ENCODE results near the gene TRIM13.
"Not testable (repeated sequence)": the region's sequence is repeated elsewhere in the genome, so short reads cannot be mapped to it uniquely, and the experiment has no call there.

Gene TRIM13

DNA sequence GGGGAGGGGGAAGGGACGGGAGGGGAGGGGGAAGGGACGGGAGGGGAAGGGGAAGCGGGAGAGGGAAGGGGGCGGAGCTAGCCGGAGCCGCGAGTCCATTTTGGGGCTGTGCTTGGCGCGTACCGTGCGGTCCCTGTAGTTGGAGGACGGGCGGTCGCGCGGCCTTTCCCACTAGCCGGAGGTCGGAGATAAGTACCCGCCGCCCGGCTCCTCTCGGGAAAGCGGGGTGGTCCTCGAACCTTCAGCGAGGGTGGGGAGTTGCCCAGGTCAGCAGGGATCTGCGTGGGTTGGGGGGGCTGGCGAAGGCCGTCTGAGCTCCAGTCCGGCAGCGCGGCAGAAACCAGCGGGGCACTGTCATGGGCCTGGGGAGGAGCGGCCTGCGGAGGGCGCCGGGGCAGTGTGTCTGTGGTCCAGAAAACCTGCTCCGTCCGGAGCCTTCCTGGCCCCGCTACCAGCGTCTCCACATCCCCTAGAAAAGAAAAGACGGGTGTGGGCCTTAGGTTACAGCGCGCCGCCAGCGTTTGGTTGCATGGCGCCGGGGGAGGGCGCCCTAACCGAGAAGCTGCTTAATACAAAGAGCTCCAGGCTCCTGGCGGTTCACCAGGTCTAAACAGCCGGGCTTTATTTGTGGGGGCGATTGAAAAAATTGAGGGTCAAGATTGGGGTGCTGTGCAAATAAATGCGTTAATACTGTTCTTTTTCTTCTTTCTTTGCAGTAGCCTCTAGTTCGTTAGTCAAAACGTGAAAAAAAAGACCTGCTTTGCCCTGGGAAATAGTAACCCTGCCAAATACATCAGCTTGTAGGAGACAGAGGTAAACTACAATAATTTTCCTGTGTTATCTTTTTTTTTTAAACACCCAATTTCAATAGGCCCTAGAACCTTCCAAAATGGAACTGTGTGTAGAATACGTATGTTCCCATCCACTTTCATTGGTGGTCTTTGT, at the start of gene TRIM13:
TRIM13 (plus strand) TSS at position 92 of the 945 bp plus-strand sequence. CDS start 14,899 bp downstream, outside the sequence.
- DNase-seq (ENCODE audit: low spot score), result peak; percentile 84

- DNase-seq (ENCODE audit: low spot score), result not testable (repeated sequence)
Measured at GRCh38 chr13:49948777-49949270, 48.0 kb upstream of the TRIM13 start.

DNA sequence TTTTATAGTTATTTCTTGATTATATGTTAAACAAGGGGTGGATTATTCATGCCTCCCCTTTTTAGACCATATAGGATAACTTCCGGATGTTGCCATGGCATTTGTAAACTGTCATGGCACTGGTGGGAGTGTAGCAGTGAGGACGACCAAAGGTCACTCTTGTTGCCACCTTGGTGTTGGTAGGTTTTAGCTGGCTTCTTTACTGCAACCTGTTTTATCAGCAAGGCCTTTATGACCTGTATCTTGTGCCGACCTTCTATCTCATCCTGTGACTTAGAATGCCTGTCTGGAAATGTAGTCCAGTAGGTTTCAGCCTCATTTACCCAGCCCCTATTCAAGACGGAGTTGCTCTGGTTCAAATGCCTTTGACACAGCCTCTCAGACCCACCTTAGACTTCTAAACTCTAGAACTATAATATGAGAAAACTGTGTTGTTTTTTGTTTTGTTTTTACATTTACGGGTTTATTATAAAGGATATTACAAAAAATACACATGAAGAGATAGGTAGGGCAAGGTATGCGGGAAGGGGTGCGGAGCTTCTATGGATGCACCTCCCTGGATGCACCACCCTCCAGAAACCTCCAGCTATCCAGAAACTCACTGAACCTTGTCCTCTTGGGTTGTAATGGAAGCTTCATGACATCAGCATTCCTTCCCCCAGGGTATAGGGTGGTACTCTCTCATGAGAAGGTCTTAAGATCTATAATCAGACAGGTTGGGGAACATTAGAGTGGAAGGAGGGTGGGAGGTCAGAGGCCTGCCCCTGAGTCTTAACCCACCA, 44.9 kb upstream of the TRIM13 start:
- no peak for DNase-seq (ENCODE audit: low spot score)

DNA sequence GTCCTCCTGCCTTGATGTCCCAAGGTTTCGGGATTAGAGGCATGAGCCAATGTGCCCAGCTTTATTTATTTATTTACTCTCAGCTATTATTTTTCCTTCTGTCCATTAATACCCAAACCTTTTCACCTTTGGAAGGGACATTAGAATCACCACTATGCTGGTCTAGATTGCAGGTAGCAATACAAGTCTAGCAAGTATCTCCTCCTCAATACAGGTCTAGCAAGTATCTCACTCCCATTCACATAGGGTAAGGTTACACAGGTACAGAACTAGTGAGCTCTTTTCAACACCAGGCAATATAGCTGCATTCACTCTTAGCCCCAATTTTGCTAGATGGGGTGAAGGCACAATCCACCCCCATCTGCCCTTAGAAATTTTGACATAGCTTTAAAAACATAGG, 43.3 kb upstream of the TRIM13 start:
- DNase-seq (ENCODE audit: low spot score), result no peak

GRCh38 chr13:49954674-49955455, 42.0 kb upstream of the TRIM13 start:
- no peak for DNase-seq (ENCODE audit: low spot score)

GRCh38 chr13:49956131-49956530, 40.7 kb upstream of the TRIM13 start:
- DNase-seq (ENCODE audit: low spot score), result no peak

DNA sequence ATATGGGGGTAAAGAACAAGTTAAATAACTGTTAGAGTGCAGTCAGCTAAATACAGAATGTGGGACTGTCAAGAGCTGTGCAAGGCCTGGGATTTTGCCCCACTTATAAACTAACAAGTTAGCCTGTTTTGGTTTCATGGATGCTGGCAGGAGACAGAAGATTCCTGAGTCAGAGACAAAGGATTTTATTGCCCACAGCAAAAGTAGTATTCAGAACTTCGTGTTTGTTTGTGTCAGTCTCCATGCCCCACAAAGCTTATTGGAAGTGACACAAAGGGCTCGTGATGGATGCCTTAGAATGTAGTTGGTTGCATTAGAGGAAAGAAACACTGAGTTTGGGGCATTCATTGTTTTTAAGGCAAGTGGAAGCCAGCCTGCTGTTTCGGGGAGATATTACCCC, 38.5 kb upstream of the TRIM13 start:
- DNase-seq (ENCODE audit: low spot score), result no peak

DNA sequence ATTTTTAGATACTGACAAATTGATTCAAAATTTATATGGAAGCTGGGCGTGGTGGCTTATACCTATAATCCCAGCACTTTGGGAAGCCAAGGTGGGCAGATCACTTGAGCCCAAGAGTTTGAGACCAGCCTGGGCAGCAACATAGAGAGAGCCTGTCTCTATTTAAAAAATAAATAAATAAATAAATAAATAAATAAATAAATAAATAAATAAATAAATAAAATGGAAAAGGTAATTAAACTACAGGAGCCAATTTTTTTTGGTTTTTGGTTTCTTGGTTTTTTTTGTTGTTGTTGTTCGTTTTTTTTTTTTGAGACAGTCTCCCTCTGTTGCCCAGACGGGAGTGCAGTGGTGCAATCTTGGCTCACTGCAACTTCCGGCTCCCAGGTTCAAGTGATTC, 29.4 kb upstream of the TRIM13 start:
- DNase-seq (ENCODE audit: low spot score), result no peak

DNA sequence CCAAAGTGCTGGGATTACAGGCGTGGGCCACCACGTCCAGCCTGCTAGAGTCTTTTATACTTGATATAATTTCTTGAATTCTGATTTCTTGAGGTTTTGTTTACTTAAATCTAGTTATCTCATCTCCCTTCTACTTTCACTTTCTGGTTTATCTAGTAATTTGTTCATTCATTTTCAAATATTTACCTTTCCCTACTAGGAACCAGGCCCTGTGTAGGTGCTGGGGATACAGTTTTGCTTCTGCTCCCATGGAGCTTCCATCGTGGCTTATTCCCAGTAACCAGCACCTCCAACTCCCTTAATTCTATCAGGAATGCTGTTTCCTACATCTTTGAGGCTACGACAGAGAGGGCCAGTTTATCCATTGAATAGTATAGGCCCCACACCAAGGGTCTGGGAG, 24.1 kb upstream of the TRIM13 start:
- no peak for DNase-seq (ENCODE audit: low spot score)

DNA sequence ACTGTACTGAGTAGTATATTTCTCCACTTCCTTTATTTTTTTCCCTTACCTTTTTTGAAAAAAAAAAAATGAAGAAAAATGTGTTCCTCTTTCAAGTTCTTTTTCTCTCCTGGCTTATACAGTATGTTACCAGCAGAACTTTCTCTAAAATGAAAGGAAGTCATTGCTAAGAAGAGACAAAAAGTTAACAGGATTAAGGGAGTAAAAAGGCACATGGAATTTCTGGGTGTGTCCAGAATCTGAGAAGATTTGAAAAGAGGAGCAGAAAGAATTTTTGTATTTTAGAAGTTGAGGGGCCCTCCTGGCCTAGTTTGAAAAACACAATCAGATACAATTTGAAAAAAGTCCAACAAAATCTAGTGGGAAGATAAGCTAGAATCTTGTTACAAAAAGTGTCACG, 21.0 kb upstream of the TRIM13 start:
- DNase-seq (ENCODE audit: low spot score), result no peak

GRCh38 chr13:49976314-49977258, 20.3 kb upstream of the TRIM13 start:
- peak; percentile 59 for DNase-seq (ENCODE audit: low spot score)

- DNase-seq (ENCODE audit: low spot score), result no peak
Measured at GRCh38 chr13:49977992-49978391, 18.9 kb upstream of the TRIM13 start.

DNA sequence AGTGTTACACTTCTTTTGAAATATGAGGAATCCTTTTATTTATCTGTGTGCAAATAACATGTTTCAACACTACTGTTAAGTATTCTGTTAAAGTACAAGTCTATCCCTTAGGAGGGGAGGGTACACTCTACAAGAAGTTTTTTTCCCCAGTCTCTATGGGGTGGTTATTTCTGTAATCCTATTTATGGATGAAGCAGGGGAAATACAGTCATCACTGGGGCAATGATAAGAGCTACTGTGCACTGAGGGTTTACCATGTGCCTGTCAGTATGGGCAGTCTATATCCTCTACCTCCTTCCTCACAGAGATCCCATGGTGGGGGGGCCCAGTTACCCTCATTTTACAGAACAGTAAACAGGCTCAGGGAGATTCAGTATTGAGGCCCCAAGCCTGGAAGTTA, 16.6 kb upstream of the TRIM13 start:
- DNase-seq (ENCODE audit: low spot score), result no peak

DNA sequence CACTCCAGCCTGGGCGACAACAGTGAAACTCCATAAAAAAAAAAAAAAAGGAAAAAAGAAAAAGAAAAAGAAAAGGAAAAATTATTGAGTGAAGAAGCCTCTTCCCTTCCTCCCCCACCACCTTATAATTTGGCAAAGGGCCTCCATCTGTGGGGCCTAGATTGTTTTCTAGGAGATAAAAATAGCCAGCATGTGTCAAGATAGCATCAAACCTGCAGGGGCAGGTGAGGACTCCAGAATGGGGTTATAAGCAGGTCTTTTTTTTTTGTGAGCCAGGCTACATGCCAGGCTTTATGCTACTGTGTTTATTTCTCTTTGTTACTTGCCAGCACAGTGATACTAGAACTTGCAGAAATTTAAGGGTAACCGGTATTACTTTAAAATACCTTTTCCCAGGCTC, 11.7 kb upstream of the TRIM13 start:
- DNase-seq (ENCODE audit: low spot score), result no peak

DNA sequence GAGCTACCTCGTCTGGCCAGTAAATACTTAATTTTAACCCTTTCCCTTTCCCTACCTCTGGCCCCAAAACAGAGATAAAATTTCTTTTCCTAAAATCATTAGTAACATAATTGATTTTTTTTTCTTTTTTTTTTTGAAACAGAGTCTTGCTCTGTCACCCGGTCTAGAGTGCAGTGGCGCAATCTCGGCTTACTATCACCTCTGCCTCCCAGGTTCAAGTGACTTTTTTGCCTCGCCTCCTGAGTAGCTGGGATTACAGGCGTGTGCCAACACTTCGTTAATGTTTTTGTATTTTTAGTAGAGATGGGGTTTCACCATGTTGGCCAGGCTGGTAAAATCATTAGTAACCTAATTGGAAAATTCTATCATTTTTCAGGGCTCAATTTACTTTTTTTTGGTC, 10.4 kb upstream of the TRIM13 start:
- DNase-seq (ENCODE audit: low spot score), result no peak

DNA sequence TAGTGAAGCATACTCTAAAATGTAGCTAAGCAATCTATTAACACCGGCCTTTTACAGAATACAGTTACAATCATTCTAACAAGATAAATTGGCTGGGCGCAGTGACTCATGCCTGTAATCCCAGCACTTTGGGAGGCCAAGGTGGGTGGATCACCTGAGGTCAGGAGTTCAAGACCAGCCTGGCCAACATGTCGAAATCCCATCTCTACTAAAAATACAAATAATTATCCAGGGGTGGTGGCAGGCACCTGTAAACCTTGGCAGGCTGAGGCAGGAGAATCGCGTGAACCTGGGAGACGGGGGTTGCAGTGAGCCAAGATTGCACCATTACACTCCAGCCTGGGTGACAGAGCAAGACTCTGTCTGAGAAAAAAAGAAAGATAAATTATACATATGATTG, 6.2 kb upstream of the TRIM13 start:
- not testable (repeated sequence) for DNase-seq (ENCODE audit: low spot score)

GRCh38 chr13:49993111-49993510, 3.7 kb upstream of the TRIM13 start:
- DNase-seq (ENCODE audit: low spot score), result no peak

DNA sequence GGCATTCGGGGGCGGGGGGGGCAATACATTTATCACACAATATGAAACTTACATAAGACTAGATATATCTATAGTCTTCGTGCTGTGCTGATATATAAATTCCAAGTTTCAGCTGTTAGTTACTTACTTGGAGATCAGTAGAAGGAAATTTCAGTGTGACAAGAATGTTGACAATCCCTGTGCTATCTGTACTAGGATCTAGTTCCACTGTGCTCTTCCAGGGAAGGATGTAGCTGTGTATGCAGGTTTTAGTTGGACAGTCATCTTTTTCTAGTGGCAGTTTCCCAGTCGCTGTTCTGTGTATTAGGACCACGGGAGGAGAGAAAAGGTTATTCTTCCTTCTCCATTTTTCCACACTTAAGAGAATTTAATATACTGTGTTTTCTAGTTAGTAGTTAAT, 3.2 kb upstream of the TRIM13 start:
- DNase-seq (ENCODE audit: low spot score), result no peak

- no peak for DNase-seq (ENCODE audit: low spot score)
Measured at GRCh38 chr13:49995625-49996101, 1.2 kb upstream of the TRIM13 start.

DNA sequence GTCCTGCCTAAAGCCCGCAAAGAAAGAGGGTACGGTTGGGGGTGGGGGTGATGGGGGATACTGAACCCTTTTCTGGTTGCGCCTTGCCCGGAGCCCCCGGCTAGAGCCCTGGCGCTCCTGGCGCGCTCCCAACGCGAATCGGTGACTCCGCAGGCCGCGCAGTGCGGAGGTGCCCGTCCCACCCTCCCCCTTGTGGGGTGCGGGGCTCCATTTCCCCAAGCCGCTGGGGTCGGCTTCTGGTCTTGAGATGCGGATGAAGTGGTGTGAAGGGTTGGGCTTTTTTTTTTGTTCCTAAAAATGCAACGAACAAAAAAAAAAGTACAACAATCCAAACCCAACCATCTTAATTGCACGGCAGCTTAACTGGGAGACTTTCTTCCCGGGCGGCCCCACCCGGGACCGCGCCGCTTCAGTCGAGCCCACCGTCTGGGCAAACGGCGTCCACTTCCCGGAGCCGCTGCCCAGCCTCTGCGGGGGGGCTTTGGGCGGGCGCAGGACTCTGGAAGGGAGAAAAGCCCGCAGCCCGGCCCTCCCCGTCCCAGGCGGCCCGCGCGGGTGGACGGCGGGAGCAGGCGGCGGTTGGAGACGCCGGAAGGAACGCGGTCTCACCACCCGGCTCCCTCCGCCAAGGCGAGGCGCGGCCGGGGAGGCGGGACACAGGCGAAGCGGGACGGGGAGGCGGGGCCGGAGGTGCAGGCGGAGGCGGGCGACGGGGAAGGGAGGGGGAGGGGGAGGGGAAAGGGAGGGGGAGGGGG, 504 bp upstream of the TRIM13 start:
- DNase-seq (ENCODE audit: low spot score), result peak; percentile 96

All from AG08396 (cell line).